Tibial nerve (tissue), 4 donors: ENCODE data around the gene CAMK2G. TPM values are rescaled to one million over a fixed set of nuclear protein-coding genes. Genes with fewer than 3 reads are reported as not detected.
"Not testable (repeated sequence)": the region's sequence is repeated elsewhere in the genome, so short reads cannot be mapped to it uniquely, and the experiment has no call there.

Experiments
- DNase-seq, 2 donors: peaks; one replicate each; pipeline ENCODE4 v3.0.0-alpha.2; 2019; ENCODE audit warnings: low spot score in 2 of 2
- H3K27ac ChIP-seq, 4 donors: fragments of 200-600 bp; sonication (generic) in 3 of 4; one replicate each; pipeline ENCODE4 v1.5.1; 2017 to 2019; ENCODE audit warnings: mild to moderate bottlenecking in 1 of 4
- H3K27me3 ChIP-seq, 2 donors: fragments of 200-600 bp; sonication (generic) in 1 of 2; one replicate each; pipeline versions ENCODE4 v1.5.1 to v1.6.0; 2017 to 2019
- H3K36me3 ChIP-seq, 3 donors: fragments of 200-600 bp; sonication (generic); one replicate each; pipeline ENCODE4 v1.5.1; 2018 to 2019
- H3K4me1 ChIP-seq, 4 donors: fragments of 200-600 bp; sonication (generic) in 3 of 4; one replicate each; pipeline ENCODE4 v1.5.1; 2017 to 2019
- H3K4me3 ChIP-seq, 4 donors: fragments of 200-600 bp; sonication (generic) in 3 of 4; one replicate each; pipeline ENCODE4 v1.5.1; 2017 to 2019; ENCODE audit warnings: mild to moderate bottlenecking in 1 of 4, moderate library complexity in 1 of 4
- H3K9me3 ChIP-seq, 4 donors: fragments of 200-600 bp; sonication (generic) in 3 of 4; one replicate each; pipeline ENCODE4 v1.5.1; 2017 to 2019
- EP300 ChIP-seq, 2 donors: sonication (generic); formaldehyde crosslinking; IDR thresholded peaks; one replicate each; pipeline ENCODE4 v1.6.1; 2017; ENCODE audit warnings: antibody characterized with exemption in 2 of 2, mild to moderate bottlenecking in 1 of 2
- POLR2A ChIP-seq, 2 donors: fragments of 450-650 bp; IDR thresholded peaks; one replicate each; pipeline ENCODE4 v1.6.1; 2017; ENCODE audit warnings: antibody characterized with exemption in 2 of 2, mild to moderate bottlenecking in 2 of 2, moderate library complexity in 2 of 2
- WGBS, 2 donors: methylation state at CpG; one replicate each; pipeline ENCODE4 v1.1.5; 2018; 5-methylcytosine and 5-hydroxymethylcytosine counted together
- total RNA-seq, 4 donors: library from RNA; depleted of rRNA; stranded (reverse); fragments of >200 nt; gene quantifications; one replicate each; pipeline ENCODE4 v1.1.0, GENCODE V29; 2016
- TF ChIP-seq, protein P1 (sequence below), 5 experiments: fragments of 200-600 bp in 3 of 5; fragments of 450-650 bp in 2 of 5; sonication (generic) in 3 of 5; IDR thresholded peaks; one replicate each; pipeline ENCODE4 v1.5.1; 2016 to 2019; ENCODE audit warnings: antibody characterized with exemption in 5 of 5, mild to moderate bottlenecking in 3 of 5, moderate library complexity in 2 of 5

Gene CAMK2G
- 10 to 100 TPM; 26.4 to 43.5 (median 35.1) TPM for total RNA-seq

DNA sequence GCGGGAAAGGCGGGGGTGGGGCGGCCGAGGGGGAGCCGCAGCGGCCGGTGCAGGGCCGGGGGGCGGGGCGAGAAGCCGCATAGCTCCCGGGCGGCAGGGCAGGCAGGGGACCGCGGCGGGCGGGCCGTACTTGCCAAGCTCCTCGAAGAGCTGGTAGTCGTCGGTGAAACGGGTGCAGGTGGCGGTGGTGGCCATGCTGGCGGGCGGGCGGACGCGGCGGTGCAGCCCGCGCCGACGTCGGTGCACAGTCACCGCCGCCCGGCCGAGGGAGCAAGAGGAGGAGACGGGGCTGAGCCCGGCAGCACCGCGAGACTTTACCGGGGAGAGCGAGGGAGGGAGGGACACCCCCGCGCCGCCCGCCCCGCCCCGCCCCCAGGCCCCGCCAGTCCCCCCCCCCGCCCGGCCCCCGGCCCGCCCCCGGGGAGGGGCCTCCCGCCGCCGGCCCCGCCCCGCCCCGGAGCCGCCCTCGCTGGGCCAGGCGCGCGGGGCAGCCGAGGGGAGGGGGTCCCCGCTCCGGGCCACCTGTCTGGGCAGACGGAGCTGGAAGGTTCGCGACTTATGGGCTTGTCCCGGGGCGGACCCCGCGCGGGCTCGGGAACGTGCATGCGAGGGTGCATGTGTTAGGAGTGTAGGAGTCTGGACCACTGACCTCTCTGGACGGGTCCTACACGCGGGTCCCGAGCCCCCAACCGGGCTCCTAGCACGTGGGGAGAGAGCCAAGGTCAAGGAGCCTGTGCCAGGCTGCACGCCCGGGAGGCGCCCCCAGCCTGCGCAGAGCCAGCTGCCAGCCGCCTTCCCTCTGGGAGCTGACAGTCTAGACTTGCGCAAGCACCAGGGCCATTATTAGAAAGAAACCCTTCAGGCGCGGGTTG is at the start of gene CAMK2G:
TSS of gene CAMK2G (minus strand) at position 289 of the 872 bp plus-strand sequence. CDS start at position 195, 94 bp downstream.
- TF ChIP-seq EP300 (IDR thresholded peaks at IDR 0.05) = peak in 1 of 2 donors; percentile 21
- TF ChIP-seq POLR2A (IDR thresholded peaks at IDR 0.05) = peak in 1 of 2 donors; percentile 24
- TF ChIP-seq, protein P1, sequence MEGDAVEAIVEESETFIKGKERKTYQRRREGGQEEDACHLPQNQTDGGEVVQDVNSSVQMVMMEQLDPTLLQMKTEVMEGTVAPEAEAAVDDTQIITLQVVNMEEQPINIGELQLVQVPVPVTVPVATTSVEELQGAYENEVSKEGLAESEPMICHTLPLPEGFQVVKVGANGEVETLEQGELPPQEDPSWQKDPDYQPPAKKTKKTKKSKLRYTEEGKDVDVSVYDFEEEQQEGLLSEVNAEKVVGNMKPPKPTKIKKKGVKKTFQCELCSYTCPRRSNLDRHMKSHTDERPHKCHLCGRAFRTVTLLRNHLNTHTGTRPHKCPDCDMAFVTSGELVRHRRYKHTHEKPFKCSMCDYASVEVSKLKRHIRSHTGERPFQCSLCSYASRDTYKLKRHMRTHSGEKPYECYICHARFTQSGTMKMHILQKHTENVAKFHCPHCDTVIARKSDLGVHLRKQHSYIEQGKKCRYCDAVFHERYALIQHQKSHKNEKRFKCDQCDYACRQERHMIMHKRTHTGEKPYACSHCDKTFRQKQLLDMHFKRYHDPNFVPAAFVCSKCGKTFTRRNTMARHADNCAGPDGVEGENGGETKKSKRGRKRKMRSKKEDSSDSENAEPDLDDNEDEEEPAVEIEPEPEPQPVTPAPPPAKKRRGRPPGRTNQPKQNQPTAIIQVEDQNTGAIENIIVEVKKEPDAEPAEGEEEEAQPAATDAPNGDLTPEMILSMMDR (IDR thresholded peaks at IDR 0.05) = peak in 1 of 5 experiments; percentile 24
- DNase-seq = peak; percentile 57 to 58
- H3K4me3 ChIP-seq = peak within 1 kb of the TSS; percentile 55 to 97 (median 85)
- no peaks in the 10 kb centered on the region for H3K9me3 ChIP-seq
- H3K27me3 ChIP-seq = no peaks in the 10 kb centered on the region
- peaks cover 0 to 35% (median 11%) of the 10 kb centered on the region in 4 donors for H3K4me1 ChIP-seq
- peak within 1 kb of the TSS; percentile 48 to 83 (median 77) for H3K27ac ChIP-seq
- H3K36me3 ChIP-seq = peaks cover 0 to 22% (median 0%) of the 10 kb centered on the region in 3 donors
- 5% methylated on average over 34 to 42 of the region's 95 CpGs for WGBS, 2 donors

DNA sequence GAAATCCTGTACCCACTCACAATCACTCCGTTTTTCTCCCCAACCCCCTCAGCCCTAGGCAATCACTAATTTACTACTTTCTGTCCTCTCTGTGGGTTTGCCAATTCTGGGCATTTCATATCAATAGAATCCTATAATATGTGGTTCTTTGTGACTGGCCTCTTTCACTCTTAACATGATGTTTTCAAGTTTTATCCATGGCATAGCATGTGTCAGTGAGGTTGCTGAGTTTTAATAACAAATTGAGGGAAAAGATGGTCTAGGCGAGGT is 48.4 kb upstream of the CAMK2G start:
- Histone ChIP-seq H3K36me3 (no peaks in the 10 kb centered on the region), H3K4me1 (peaks cover 0 to 13% (median 3%) of the 10 kb centered on the region in 4 donors), H3K27ac (no peak overlapping the region), H3K9me3 (no peaks in the 10 kb centered on the region), H3K4me3 (no peak overlapping the region), H3K27me3 (no peaks in the 10 kb centered on the region)
- DNase-seq = no peak
- 91 to 96% methylated on average over 1 to 2 of the region's 2 CpGs for WGBS, 2 donors
- TF ChIP-seq, protein P1 (IDR thresholded peaks at IDR 0.05) = no peak
- TF ChIP-seq POLR2A (IDR thresholded peaks at IDR 0.05) = no peak
- TF ChIP-seq EP300 (IDR thresholded peaks at IDR 0.05) = no peak

DNA sequence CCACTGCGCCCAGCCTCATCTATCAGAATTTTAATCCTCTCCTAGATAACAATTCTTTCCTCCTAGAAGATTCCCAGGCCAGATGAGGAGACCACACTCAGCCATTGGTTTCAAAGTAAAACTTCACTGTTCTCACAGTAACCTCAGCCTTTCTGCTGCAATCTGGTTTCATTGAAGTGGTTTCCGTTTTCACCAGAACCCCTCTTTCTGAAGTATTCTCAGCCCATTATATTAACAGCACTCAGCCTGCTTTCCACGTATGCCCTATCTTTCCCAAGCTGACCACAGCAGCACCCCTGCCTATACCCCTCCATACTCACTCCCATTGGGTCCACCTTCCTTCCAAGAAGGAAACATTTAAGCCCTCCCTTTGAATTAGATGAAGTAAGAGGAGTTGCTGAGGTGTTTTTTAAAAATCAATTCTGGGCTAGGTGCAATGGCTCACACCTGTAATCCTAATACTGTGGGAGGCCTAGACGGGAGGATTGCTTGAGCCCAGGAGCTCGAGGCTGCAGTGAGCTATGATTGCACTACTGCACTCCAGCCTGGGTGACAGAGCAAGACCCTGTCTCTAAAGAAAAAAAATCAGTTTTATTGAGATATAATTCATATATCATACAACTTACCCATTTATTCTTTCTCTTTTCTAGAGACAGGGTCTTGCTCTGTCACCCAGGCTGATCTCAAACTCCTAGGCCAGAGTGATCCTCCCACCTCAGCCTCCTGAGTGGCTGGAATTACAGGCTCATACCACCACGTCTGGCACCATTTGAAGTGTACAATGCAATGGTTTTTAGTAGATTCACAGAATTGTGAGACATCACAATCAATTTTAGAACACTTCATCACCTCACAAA is 47.9 kb upstream of the CAMK2G start:
- Histone ChIP-seq H3K4me3 (no peak overlapping the region), H3K36me3 (no peaks in the 10 kb centered on the region), H3K9me3 (no peaks in the 10 kb centered on the region), H3K4me1 (peaks cover 0 to 17% (median 3%) of the 10 kb centered on the region in 4 donors), H3K27ac (no peak overlapping the region), H3K27me3 (no peaks in the 10 kb centered on the region)
- DNase-seq = no peak
- 87 to 91% methylated on average over 6 of the region's 6 CpGs for WGBS, 2 donors
- TF ChIP-seq, protein P1 (IDR thresholded peaks at IDR 0.05) = no peak
- no peak for TF ChIP-seq POLR2A (IDR thresholded peaks at IDR 0.05)
- no peak for TF ChIP-seq EP300 (IDR thresholded peaks at IDR 0.05)

DNA sequence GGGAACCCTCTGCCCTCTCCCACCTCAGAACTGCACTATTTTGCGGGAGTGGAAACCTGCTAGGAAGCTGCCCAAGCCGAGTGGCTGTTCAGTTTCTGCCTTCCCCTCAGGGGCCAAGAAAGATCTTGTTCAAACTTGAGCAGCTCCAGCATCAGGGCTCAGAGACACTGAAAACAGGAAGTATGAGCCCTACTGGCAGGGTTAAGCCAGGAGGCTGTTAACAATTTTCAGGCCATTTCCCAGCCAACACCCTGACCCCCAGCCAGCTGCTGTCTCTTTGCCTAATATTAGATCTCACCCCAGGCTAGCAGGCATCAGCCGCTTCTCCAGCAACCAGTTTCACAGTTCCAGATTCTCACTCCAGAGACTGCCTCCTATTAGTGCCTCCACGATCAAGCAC is 45.7 kb upstream of the CAMK2G start:
- no peaks in the 10 kb centered on the region for H3K27me3 ChIP-seq
- H3K27ac ChIP-seq = peak overlapping the region in 3 of 4 donors; percentile 51 to 78 (median 74)
- TF ChIP-seq EP300 (IDR thresholded peaks at IDR 0.05) = peak in 1 of 2 donors; percentile 35
- TF ChIP-seq, protein P1 (IDR thresholded peaks at IDR 0.05) = no peak
- no peak overlapping the region for H3K4me3 ChIP-seq
- peak in 1 of 2 donors; percentile 54 for DNase-seq
- 18 to 23% methylated on average over 4 of the region's 4 CpGs for WGBS, 2 donors
- no peaks in the 10 kb centered on the region for H3K36me3 ChIP-seq
- H3K4me1 ChIP-seq = peaks cover 0 to 24% (median 7%) of the 10 kb centered on the region in 4 donors
- no peaks in the 10 kb centered on the region for H3K9me3 ChIP-seq

DNA sequence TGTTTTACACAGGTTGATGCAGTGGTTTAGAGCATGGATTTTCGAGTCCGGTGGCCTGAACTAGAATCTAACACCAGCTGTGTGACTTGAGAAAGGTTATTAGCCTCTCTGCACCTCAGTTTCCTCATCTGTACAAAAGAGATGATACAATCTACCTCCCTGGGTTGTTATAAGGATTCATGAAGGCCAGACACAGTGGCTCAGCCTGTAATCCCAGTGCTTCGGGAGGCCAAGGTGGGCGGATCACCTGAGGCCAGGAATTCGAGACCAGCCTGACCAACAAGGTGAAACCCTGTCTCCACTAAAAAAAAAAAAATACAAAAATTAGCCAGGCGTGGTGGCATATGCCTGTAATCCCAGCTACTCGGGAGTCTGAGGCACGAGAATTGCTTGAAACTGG is 45.1 kb upstream of the CAMK2G start:
- WGBS, 2 donors = 79 to 85% methylated on average over 8 of the region's 8 CpGs
- peak overlapping the region in 3 of 4 donors; percentile 51 to 78 (median 74) for H3K27ac ChIP-seq
- not testable (repeated sequence) for H3K4me3 ChIP-seq, H3K9me3 ChIP-seq, DNase-seq, H3K27me3 ChIP-seq, H3K36me3 ChIP-seq
- peaks cover 0 to 24% (median 7%) of the 10 kb centered on the region in 4 donors for H3K4me1 ChIP-seq
